ENCODE measurements around the gene PPP3CA. TPM values are rescaled to one million over a fixed set of nuclear protein-coding genes. Genes with fewer than 3 reads are reported as not detected.

The PPP3CA gene
- polyA plus RNA-seq, 1 donor (not counting 4 experiments of a cell fraction or from before 2014, with no cell fraction given), result 43.3 TPM

GRCh38 chr4:101276661-101277060, 70.7 kb downstream of the PPP3CA start:
- FAIRE-seq (no peak), DNase-seq (ENCODE audit: low read depth, low spot score) (no peak)
- dilution Hi-C loops (cut with MboI; ENCODE audit: extremely low pct_ligation_motif_present, low sequenced_read_pairs), result no loop called here
- peaks cover 81% of the 10 kb centered on the region for H3K79me2 ChIP-seq (ENCODE audit: control insufficient read depth, insufficient read depth, low read length)
- peaks cover 9% of the 10 kb centered on the region for H3K4me1 ChIP-seq (ENCODE audit: control insufficient read depth, extremely low read depth, insufficient read depth, low read length)
- no peaks in the 10 kb centered on the region for H3K27me3 ChIP-seq (ENCODE audit: control insufficient read depth, extremely low read depth, insufficient read depth, low read length)
- H3K36me3 ChIP-seq (ENCODE audit: control insufficient read depth in 2 of 2, extremely low read depth in 1 of 2, insufficient read depth in 2 of 2, low read length in 2 of 2), result no peaks in the 10 kb centered on the region
- no peak overlapping the region for H3K4me3 ChIP-seq (ENCODE audit: control insufficient read depth in 2 of 3, extremely low read depth in 1 of 3, insufficient read depth in 2 of 3, low read depth in 1 of 3, low read length in 3 of 3)
- TF ChIP-seq CTCF (optimal IDR thresholded peaks at IDR 0.05 in 1 of 3, IDR thresholded peaks at IDR 0.05 in 1 of 3, conservative IDR thresholded peaks at IDR 0.05 in 1 of 3; ENCODE audit: extremely low read depth in 1 of 3, insufficient read depth in 2 of 3, low read length in 3 of 3) (no peak), EZH2 (IDR thresholded peaks at IDR 0.05; ENCODE audit: low read length) (no peak)
- H2AFZ ChIP-seq (ENCODE audit: control insufficient read depth, low read length), result no peak overlapping the region
- H3K9me3 ChIP-seq (ENCODE audit: control insufficient read depth, low read depth, low read length), result no peaks in the 10 kb centered on the region
- no peak overlapping the region for H3K9ac ChIP-seq (ENCODE audit: control insufficient read depth, extremely low read depth, insufficient read depth, low read length)
- H3K9me1 ChIP-seq (ENCODE audit: control insufficient read depth, extremely low read depth, insufficient read depth, low read length), result no peaks in the 10 kb centered on the region
- peaks cover 6% of the 10 kb centered on the region for H4K20me1 ChIP-seq (ENCODE audit: control insufficient read depth, extremely low read depth, insufficient read depth, low read length)
- no peak overlapping the region for H3K4me2 ChIP-seq (ENCODE audit: control insufficient read depth, extremely low read depth, insufficient read depth, low read depth, low read length)
- H3K27ac ChIP-seq (ENCODE audit: control insufficient read depth, insufficient read depth, low read length), result no peak overlapping the region

GRCh38 chr4:101274888-101275752, 72.2 kb downstream of the PPP3CA start:
- no peak overlapping the region for H3K27ac ChIP-seq (ENCODE audit: control insufficient read depth, insufficient read depth, low read length)
- H3K9me1 ChIP-seq (ENCODE audit: control insufficient read depth, extremely low read depth, insufficient read depth, low read length), result no peaks in the 10 kb centered on the region
- no peak overlapping the region for H2AFZ ChIP-seq (ENCODE audit: control insufficient read depth, low read length)
- dilution Hi-C loops (cut with MboI; ENCODE audit: extremely low pct_ligation_motif_present, low sequenced_read_pairs), result no loop called here
- no peaks in the 10 kb centered on the region for H3K27me3 ChIP-seq (ENCODE audit: control insufficient read depth, extremely low read depth, insufficient read depth, low read length)
- TF ChIP-seq EZH2 (IDR thresholded peaks at IDR 0.05; ENCODE audit: low read length) (no peak), CTCF (optimal IDR thresholded peaks at IDR 0.05 in 1 of 3, IDR thresholded peaks at IDR 0.05 in 1 of 3, conservative IDR thresholded peaks at IDR 0.05 in 1 of 3; ENCODE audit: extremely low read depth in 1 of 3, insufficient read depth in 2 of 3, low read length in 3 of 3) (no peak)
- no peak overlapping the region for H3K4me2 ChIP-seq (ENCODE audit: control insufficient read depth, extremely low read depth, insufficient read depth, low read depth, low read length)
- no peak overlapping the region for H3K4me3 ChIP-seq (ENCODE audit: control insufficient read depth in 2 of 3, extremely low read depth in 1 of 3, insufficient read depth in 2 of 3, low read depth in 1 of 3, low read length in 3 of 3)
- DNase-seq (ENCODE audit: low read depth, low spot score), result no peak
- no peaks in the 10 kb centered on the region for H3K9me3 ChIP-seq (ENCODE audit: control insufficient read depth, low read depth, low read length)
- FAIRE-seq, result no peak
- H3K79me2 ChIP-seq (ENCODE audit: control insufficient read depth, insufficient read depth, low read length), result peaks cover 88% of the 10 kb centered on the region
- H3K4me1 ChIP-seq (ENCODE audit: control insufficient read depth, extremely low read depth, insufficient read depth, low read length), result peaks cover 9% of the 10 kb centered on the region
- peaks cover 14% of the 10 kb centered on the region for H4K20me1 ChIP-seq (ENCODE audit: control insufficient read depth, extremely low read depth, insufficient read depth, low read length)
- no peak overlapping the region for H3K9ac ChIP-seq (ENCODE audit: control insufficient read depth, extremely low read depth, insufficient read depth, low read length)
- H3K36me3 ChIP-seq (ENCODE audit: control insufficient read depth in 2 of 2, extremely low read depth in 1 of 2, insufficient read depth in 2 of 2, low read length in 2 of 2), result no peaks in the 10 kb centered on the region
